ENCODE results near the gene REEP1.

Gene REEP1

DNA sequence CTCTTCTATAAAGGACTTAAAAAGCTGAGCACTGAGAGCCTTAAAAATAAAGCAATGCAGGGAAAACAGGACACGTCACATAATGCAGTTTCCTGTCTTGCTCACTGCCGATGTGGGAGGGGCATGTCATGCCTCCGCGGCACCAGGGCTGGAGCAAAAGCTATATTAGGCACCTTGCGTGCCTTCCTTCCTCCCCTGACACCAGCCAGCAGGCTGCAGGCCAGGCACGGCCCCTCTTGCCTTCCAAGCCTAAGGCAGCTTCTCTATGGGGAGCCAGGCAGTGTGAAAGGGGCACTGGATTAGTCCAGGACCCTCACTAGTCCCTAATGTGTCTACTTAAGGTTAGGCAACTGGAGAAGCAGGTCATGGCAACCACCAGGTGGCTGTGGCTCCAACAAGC, 111.8 kb downstream of the REEP1 start:
- TF ChIP-seq, protein P1, sequence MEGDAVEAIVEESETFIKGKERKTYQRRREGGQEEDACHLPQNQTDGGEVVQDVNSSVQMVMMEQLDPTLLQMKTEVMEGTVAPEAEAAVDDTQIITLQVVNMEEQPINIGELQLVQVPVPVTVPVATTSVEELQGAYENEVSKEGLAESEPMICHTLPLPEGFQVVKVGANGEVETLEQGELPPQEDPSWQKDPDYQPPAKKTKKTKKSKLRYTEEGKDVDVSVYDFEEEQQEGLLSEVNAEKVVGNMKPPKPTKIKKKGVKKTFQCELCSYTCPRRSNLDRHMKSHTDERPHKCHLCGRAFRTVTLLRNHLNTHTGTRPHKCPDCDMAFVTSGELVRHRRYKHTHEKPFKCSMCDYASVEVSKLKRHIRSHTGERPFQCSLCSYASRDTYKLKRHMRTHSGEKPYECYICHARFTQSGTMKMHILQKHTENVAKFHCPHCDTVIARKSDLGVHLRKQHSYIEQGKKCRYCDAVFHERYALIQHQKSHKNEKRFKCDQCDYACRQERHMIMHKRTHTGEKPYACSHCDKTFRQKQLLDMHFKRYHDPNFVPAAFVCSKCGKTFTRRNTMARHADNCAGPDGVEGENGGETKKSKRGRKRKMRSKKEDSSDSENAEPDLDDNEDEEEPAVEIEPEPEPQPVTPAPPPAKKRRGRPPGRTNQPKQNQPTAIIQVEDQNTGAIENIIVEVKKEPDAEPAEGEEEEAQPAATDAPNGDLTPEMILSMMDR (IDR thresholded peaks at IDR 0.05): no peak

DNA sequence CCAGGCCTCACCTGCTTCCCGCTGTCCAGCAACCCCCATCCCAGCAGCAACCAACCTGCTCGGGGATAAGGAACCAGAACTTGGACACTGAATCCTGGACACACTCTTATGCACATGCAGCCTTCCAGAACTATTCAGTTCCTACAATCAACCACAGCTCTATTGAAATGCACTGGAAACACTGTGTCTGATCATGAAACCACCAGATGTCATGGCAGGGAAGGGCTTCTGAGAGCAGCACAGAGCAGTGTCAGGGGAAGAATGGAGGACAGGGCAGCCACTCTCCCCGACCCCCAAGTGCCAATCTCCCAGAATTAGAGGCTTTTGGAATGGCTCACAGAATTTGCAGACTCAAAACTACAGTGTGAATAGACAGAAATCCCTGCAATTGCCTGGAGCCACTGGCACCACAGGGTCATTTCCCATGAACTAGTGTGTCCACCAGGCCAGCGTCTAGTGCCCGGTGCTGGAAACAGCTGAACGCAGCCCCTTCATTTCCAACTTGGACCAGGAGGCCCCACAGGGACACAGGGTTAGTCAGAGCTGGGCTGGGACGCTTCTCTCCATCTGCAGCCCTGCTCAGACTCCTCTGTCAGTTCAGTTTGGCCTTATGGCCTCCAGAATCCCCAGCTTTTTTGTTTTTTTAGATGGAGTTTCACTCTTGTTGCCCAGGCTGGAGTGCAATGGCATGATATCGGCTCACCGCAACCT, 112.6 kb downstream of the REEP1 start:
- TF ChIP-seq, protein P1 (IDR thresholded peaks at IDR 0.05): no peak

DNA sequence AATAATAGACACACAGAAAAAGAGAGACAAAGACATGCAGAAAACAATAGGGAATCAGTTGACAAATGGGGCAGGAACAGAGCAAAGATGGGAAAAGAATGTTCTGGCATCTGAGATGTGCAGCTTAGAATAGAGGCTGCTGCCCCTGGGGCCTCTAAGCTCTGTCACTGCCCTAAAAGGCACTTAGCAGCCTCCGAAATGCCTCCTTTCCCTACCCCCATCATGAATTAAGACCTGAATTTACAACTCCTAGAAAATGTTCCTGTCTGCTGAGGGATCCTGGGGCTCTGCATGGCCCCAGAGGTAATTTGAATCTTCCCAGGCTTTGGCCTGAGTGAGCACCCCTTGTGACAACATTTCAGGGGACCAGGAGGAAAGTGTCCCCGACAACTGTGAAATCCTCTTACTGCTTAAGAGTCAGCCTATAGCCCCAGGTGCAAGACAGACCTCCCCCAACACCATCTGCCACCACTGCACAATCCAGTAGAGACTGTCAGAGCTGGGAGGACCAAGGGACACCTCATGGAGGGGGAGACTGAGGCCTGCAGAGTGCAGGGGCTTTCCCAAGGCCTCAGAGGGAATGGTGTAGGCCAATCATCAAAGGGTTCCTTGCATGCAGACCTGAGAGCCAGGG, 113.4 kb downstream of the REEP1 start:
- TF ChIP-seq, protein P1 (IDR thresholded peaks at IDR 0.05): no peak

DNA sequence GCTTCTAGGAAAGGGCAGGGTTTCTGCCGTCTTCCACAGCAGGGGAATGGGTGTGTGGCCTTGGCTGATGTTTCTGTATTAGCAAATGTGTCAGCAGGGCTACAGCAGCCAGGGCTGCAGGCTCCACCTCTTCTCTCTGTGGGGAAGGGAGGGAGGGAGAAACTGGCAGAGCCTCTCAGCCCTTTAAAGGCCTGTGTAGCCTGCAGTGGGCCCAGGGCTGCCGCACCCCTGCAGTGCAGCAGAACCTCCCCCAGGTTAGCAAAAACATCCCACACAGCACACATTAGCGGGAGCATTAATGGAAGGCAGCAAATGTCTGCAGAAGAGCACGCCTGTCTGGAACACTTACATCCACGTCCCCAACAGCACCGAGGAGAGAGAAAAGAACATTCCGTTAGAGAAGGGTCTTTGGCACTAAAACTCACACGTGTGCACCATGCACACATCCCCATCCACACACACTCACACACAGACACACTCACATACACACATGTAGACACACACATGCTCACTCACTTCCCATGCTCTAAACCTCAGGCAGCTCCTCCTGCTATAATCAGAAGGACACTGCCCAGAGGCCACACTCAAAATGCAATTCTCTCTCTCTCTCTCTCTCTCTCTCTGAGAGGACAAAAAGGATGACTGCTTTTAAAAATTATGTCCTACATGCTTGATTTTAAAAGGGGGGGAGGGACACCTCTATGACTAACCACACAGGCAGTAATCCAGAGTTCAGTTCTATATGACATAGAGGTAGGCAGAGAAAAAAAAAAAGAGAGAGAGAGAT, 114.1 kb downstream of the REEP1 start:
- TF ChIP-seq, protein P1 (IDR thresholded peaks at IDR 0.05): no peak

DNA sequence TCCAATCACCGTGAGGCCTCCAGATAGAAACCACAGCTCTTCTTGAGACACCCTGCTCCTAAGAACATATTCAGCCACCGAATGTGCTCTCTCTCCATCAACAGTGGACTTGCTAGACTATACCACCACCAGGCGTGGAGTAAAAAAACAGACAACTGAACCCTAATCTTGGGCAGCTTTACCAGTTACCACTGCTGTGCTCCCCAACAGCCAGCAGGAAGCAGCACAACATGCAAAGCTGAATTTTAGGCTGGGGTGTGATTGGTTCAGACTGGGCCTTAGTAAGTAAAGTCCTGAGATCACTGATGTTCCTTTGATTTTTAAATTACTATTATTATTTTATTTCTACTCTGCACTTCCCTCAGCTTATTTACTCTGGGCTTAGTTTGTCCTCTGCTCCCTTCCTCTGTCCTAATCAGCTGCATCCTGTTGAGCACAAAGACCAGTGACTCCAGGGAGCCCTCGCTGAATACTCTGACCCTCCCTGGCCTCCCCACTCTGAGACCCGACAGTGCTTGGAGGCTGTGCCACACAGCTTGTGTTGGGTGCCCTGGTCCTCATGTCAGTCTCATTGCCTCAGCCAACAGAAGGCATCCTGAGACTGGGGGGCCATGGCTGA, 116.3 kb downstream of the REEP1 start:
- TF ChIP-seq, protein P1 (IDR thresholded peaks at IDR 0.05): peak; percentile 94

DNA sequence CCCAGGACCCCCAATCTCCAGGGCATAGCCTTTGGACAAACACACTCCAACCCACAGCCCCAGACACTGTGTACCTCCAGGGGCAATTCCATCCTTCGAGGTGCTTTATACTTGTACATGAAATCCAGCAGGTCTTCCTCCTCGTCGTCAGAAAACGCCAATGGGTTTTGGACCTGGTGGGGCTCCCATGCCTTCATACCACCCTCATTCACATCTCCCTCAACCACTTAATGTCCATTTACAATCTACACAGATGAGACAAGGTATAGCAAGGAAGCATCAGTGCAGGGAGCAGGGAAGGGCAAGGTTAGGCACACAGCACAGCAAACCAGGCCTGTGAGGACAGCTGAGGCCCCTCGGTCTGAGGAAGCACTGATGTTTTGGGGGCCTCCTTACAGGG, 117.5 kb downstream of the REEP1 start:
- TF ChIP-seq, protein P1 (IDR thresholded peaks at IDR 0.05): no peak

DNA sequence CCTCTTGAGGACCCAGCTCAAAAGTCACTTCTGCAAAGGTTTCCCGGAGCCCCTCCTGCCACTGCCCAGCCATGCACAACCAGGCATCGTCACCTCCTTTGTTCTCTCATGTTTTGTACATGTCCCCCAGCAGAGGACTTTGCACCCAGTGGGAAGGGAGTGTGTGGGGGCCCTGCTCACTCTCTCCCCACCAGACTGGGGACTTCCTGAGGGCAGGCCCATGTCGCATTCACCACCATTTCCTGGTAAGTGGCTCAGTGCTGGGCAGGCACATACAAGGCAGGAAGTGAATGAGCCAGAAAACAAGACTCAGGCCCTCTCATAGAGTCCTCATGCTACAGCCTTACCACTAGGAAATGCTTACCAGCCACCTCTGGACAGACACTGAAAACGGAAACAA, 119.3 kb downstream of the REEP1 start:
- TF ChIP-seq, protein P1 (IDR thresholded peaks at IDR 0.05): no peak

Data from LNCAP (cell line).